ENCODE measurements around the gene EGR1.

Gene EGR1

GRCh38 chr5:138515556-138516245 is 50.4 kb downstream of the EGR1 start:
- no peak for DNase-seq

- no peak for DNase-seq
These were observed 52.2 kb downstream of the EGR1 start for GRCh38 chr5:138517437-138517836.

Data from NCI-H2029 treated with DMSO at 0.1 percent for 48 hours (cell line).